Kidney (tissue), 14 donors: Measurements from ENCODE around the gene CAMTA1. TPM values are rescaled to one million over a fixed set of nuclear protein-coding genes. Genes with fewer than 3 reads are reported as not detected.

ENCODE experiments used
- DNase-seq, 5 donors: peaks; one replicate each; pipeline ENCODE4 v3.0.0-alpha.2; 2013 to 2020
- FAIRE-seq: peaks from 2 replicates; lab custom pipeline; 2012; peaks lifted over from hg19 to GRCh38; lab: Jason Lieb, UNC
- H3K27ac ChIP-seq, 2 donors: one replicate each; pipeline ENCODE4 v1.7.0; 2013; ENCODE audit warnings: low read depth in 2 of 2, low read length in 2 of 2, inconsistent platforms in 1 of 2
- H3K27me3 ChIP-seq: one replicate; pipeline ENCODE4 v1.7.1; 2013; ENCODE audit warnings: low read length, inconsistent platforms; ENCODE audit not compliant: control insufficient read depth, insufficient read depth
- H3K36me3 ChIP-seq, 3 donors: one replicate each; pipeline versions ENCODE4 v1.7.0 to v1.7.1; 2013; ENCODE audit warnings: low read length in 3 of 3, control low read depth in 1 of 3, inconsistent platforms in 1 of 3; ENCODE audit not compliant: insufficient read depth in 3 of 3, control insufficient read depth in 2 of 3
- H3K4me1 ChIP-seq, 3 donors: one replicate each; pipeline versions ENCODE4 v1.7.0 to v1.7.1; 2013; ENCODE audit warnings: low read length in 3 of 3, inconsistent platforms in 1 of 3, low read depth in 1 of 3; ENCODE audit not compliant: control insufficient read depth in 2 of 3, insufficient read depth in 2 of 3
- H3K4me3 ChIP-seq, 3 donors: one replicate each; pipeline versions ENCODE4 v1.7.0 to v1.8.1; 2013; ENCODE audit warnings: low read length in 3 of 3, control low read depth in 1 of 3, inconsistent platforms in 1 of 3
- H3K9ac ChIP-seq, 3 donors: one replicate each; pipeline versions ENCODE4 v1.7.0 to v1.7.1; 2013; ENCODE audit warnings: low read length in 3 of 3, control low read depth in 1 of 3, inconsistent platforms in 1 of 3
- H3K9me3 ChIP-seq, 3 donors: one replicate each; pipeline versions ENCODE4 v1.7.0 to v1.7.1; 2013; ENCODE audit warnings: low read length in 3 of 3, control low read depth in 1 of 3, inconsistent platforms in 1 of 3; ENCODE audit not compliant: control insufficient read depth in 2 of 3, insufficient read depth in 1 of 3
- intact Hi-C: fragments of 100-400 bp; cut with DNase I; formaldehyde crosslinking; loops from one replicate; pipeline ENCODE4 v1.11.1; 2022
- polyA plus RNA-seq: library from polyadenylated mRNA; stranded (reverse); fragments of 350-450 nt; fragmentation: Illumina TruSeq; extraction: RNeasy Lipid Tissue Mini Kit (QIAGEN cat#74804); gene quantifications from one replicate; pipeline ENCODE4 v1.2.3, GENCODE V29; 2014; ENCODE audit warnings: low read depth, low replicate concordance; ENCODE audit not compliant: insufficient read depth
- total RNA-seq: library from RNA; stranded (reverse); fragmentation: NEBNext Ultra II Directional; extraction: Animal tissue kit (Norgen Biotek cat#: 25700); gene quantifications from one replicate; pipeline ENCODE4 v1.2.1, GENCODE V29; 2021
- TF ChIP-seq, protein P1 (sequence below): IDR thresholded peaks from 3 replicates; pipeline ENCODE4 v1.5.1; 2012; ENCODE audit warnings: mild to moderate bottlenecking, moderate library complexity, borderline replicate concordance; ENCODE audit not compliant: insufficient read depth; ENCODE audit errors: extremely low read depth
- donor health status: control.
- donor health status: control.
- donor health status: control.
- donor health status: control.
- donor health status: control.
- donor health status: DM: yes; HTN: yes; CAD: no.
- donor health status: Normal renal cell carcinoma (clear cell type).

CAMTA1 gene
- total and polyA plus RNA-seq, 2 donors from 2014 or later, result 79.0 to 170 TPM

DNA sequence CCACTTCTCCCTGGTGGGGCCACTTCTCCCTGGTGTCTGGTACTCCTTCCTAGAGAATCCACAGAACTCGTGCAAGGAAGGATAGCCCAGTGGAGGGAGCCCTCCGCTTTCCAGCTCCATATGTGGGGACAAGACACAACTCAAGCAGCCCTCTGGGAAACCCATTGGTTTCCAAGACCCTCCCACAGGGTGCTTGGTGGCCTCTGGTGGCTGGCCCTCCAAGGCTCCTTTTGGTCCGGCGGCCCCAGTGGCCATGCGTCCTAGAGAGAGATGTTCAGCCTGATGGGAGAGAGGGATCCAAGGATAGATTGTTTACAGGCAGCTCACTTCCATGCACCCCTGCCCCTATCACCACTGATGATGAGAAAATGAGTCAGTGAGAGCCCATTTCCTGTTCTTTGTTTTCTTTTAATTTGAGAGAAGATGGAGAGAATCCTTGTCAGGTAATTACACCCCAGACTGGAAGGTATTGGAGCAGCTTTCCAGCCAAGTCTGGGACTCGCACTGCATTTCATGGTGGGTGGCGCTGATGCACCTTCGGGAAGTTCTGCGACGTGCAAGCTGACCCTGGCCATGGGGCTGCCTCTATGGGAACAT, 499.7 kb downstream of the CAMTA1 start:
- Histone ChIP-seq H3K4me3 (no peak overlapping the region), H3K36me3 (no peaks in the 10 kb centered on the region), H3K4me1 (no peaks in the 10 kb centered on the region), H3K9ac (no peak overlapping the region), H3K9me3 (no peaks in the 10 kb centered on the region), H3K27me3 (no peaks in the 10 kb centered on the region), H3K27ac (no peak overlapping the region)
- DNase-seq, result no peak
- TF ChIP-seq, protein P1, sequence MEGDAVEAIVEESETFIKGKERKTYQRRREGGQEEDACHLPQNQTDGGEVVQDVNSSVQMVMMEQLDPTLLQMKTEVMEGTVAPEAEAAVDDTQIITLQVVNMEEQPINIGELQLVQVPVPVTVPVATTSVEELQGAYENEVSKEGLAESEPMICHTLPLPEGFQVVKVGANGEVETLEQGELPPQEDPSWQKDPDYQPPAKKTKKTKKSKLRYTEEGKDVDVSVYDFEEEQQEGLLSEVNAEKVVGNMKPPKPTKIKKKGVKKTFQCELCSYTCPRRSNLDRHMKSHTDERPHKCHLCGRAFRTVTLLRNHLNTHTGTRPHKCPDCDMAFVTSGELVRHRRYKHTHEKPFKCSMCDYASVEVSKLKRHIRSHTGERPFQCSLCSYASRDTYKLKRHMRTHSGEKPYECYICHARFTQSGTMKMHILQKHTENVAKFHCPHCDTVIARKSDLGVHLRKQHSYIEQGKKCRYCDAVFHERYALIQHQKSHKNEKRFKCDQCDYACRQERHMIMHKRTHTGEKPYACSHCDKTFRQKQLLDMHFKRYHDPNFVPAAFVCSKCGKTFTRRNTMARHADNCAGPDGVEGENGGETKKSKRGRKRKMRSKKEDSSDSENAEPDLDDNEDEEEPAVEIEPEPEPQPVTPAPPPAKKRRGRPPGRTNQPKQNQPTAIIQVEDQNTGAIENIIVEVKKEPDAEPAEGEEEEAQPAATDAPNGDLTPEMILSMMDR, result no peak
- no peak for FAIRE-seq
- intact Hi-C loops, result no loop called here

GRCh38 chr1:7285856-7286454, 500.7 kb downstream of the CAMTA1 start:
- FAIRE-seq (no peak), DNase-seq (no peak)
- H3K9ac ChIP-seq, result no peak overlapping the region
- H3K36me3 ChIP-seq, result no peaks in the 10 kb centered on the region
- no peaks in the 10 kb centered on the region for H3K4me1 ChIP-seq
- no peak overlapping the region for H3K4me3 ChIP-seq
- H3K27ac ChIP-seq, result no peak overlapping the region
- intact Hi-C loops, result no loop called here
- no peaks in the 10 kb centered on the region for H3K27me3 ChIP-seq
- TF ChIP-seq, protein P1, result no peak
- no peaks in the 10 kb centered on the region for H3K9me3 ChIP-seq

- Histone ChIP-seq H3K27ac (no peak overlapping the region), H3K27me3 (no peaks in the 10 kb centered on the region), H3K36me3 (no peaks in the 10 kb centered on the region), H3K4me3 (no peak overlapping the region), H3K9me3 (no peaks in the 10 kb centered on the region), H3K4me1 (no peaks in the 10 kb centered on the region), H3K9ac (no peak overlapping the region)
- intact Hi-C loops, result no loop called here
- TF ChIP-seq, protein P1, result no peak
- DNase-seq, result no peak
- FAIRE-seq, result no peak
Observed at GRCh38 chr1:7287013-7287412, 501.8 kb downstream of the CAMTA1 start.
